Thyroid gland (tissue), 4 donors: ENCODE results near the gene ST6GALNAC4. TPM values are rescaled to one million over a fixed set of nuclear protein-coding genes. Genes with fewer than 3 reads are reported as not detected.
A peak's percentile ranks its signal among the peaks of the same experiment; 100 is the strongest.

Source experiments
- DNase-seq, 2 donors: peaks; one replicate each; pipeline ENCODE4 v3.0.0-alpha.2; 2019
- H3K27ac ChIP-seq, 3 donors: fragments of 200-600 bp; sonication (generic); 1 replicate in 2 of 3; 2 replicates in 1 of 3; pipeline ENCODE4 v1.5.1; 2016 to 2019; ENCODE audit warnings: mild to moderate bottlenecking in 1 of 3, moderate library complexity in 1 of 3
- H3K27me3 ChIP-seq: fragments of 200-600 bp; sonication (generic); one replicate; pipeline ENCODE4 v1.5.1; 2019
- H3K36me3 ChIP-seq, 2 donors: fragments of 200-600 bp; sonication (generic); one replicate each; pipeline ENCODE4 v1.5.1; 2016 to 2019
- H3K4me1 ChIP-seq, 2 donors: fragments of 200-600 bp; sonication (generic); one replicate each; pipeline ENCODE4 v1.5.1; 2017 to 2019
- H3K4me3 ChIP-seq, 3 donors: fragments of 200-600 bp; sonication (generic); replicated peaks in 1 of 3; 1 replicate in 2 of 3; 2 replicates in 1 of 3; pipeline ENCODE4 v1.5.1; 2016; ENCODE audit warnings: mild to moderate bottlenecking in 1 of 3
- H3K9me3 ChIP-seq: fragments of 200-600 bp; sonication (generic); one replicate; pipeline ENCODE4 v1.5.1; 2017
- POLR2A ChIP-seq, 2 donors: fragments of 450-650 bp; IDR thresholded peaks; one replicate each; pipeline ENCODE4 v1.6.1; 2017; ENCODE audit warnings: antibody characterized with exemption in 2 of 2, mild to moderate bottlenecking in 2 of 2, moderate library complexity in 1 of 2
- WGBS, 2 donors: methylation state at CpG; one replicate each; pipeline ENCODE4 v1.1.5; 2017; 5-methylcytosine and 5-hydroxymethylcytosine counted together
- intact Hi-C: fragments of 100-400 bp; cut with DNase I; formaldehyde crosslinking; loops from one replicate; pipeline ENCODE4 v1.15.1; 2023
- total RNA-seq, 4 donors: library from RNA; depleted of rRNA; stranded (reverse); fragments of >200 nt; gene quantifications; one replicate each; pipeline ENCODE4 v1.2.3, GENCODE V29; 2016
- TF ChIP-seq, protein P1 (sequence below), 6 experiments: fragments of 200-600 bp in 3 of 6; fragments of 450-650 bp in 3 of 6; sonication (generic) in 3 of 6; IDR thresholded peaks; one replicate each; pipeline ENCODE4 v1.5.1; 2016 to 2019; ENCODE audit warnings: antibody characterized with exemption in 6 of 6, mild to moderate bottlenecking in 2 of 6, inconsistent platforms in 1 of 6, moderate library complexity in 1 of 6

ST6GALNAC4 gene
- total RNA-seq, 4 donors from 2014 or later: 8.9 to 27.4 (median 19.1) TPM

DNA sequence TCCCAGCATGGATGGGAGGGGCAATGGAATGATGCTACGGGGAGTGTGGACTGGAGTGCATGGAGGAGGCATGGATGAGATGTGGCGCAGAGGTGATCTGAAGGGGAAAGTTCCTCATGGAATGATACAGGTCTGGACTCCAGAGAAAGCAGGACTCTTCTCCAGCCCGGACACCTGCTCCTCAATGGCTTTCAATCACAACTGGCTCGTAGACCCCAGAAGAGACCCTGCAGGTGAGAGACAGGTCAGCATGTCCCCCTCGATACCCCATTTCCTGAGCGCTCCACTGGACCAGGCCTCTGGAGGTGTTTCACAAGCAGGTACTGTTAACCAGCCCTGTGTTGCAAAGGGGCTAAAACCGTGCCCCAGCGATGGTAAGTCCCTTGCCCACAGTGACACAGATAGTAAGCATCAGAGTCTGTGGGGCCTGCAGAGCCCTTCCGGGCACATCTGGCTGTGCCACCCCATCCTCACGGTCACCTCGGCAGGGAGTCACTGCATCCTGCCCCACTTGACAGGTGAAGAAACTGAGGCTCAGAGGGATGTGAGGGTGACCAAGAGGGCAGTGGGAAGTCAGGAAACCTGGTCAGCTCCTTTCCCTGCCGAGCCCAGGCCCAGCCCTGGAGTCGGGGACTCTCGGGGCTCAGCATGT lies 26.3 kb upstream of the ST6GALNAC4 start:
- H3K36me3 ChIP-seq: peaks cover 12 to 15% of the 10 kb centered on the region in 2 donors
- 84 to 89% methylated on average over 11 to 13 of the region's 14 CpGs for WGBS, 2 donors

DNA sequence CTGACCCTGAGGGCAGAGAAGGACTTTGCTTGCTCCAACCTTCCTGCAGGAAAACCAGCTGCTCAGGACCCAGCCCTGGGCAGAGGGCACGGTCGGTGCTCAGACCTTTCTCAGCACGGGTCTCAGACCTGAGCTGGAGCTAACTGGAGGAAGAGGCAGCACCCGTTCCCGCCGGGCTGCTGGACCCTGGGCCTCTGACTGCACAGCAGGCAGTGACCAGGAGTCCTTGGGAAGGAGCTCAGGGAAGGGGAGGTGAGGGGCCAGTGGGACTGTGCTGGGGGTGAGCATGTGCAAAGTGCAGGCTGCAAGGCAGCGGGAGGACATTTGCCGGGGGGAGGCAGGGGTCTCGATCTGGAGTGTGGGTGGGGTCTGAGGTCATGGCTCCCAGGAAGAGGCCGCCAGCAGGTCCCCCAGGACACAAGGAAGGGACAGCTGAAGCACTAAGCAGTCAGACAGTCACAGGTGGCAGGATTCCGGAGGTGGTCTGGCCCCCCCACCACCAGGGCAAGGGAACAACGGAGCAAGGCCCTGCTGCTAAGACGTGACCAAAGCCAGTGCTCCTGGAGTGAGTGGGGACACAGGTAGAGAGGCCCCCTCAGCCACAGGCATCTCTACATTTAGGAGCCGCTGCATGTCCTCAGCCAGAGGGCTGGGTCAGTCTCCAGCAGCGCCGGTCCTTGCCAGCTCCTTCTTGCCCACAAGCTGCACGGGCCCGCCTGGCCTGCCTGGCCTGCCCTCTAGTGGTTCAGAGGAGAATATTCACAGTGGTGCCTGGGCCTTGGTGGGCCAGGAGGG lies 25.6 kb upstream of the ST6GALNAC4 start:
- intact Hi-C loops: loop anchor here (2.0 kb wide), 1 partner anchor 92 kb away; no protein-coding TSS in a partner anchor
- peaks cover 12 to 15% of the 10 kb centered on the region in 2 donors for H3K36me3 ChIP-seq

More for the DNA sequence above, 26.3 kb upstream of the ST6GALNAC4 start:
- no peak for DNase-seq
- Histone ChIP-seq H3K4me1 (peaks cover 31 to 44% of the 10 kb centered on the region in 2 donors), H3K27me3 (no peaks in the 10 kb centered on the region), H3K9me3 (no peaks in the 10 kb centered on the region), H3K4me3 (no peak overlapping the region), H3K27ac (peak overlapping the region in 2 of 3 donors; percentile 81 to 94)
- intact Hi-C loops: loop anchor here (2.0 kb wide), 1 partner anchor 92 kb away; no protein-coding TSS in a partner anchor
- TF ChIP-seq, protein P1, sequence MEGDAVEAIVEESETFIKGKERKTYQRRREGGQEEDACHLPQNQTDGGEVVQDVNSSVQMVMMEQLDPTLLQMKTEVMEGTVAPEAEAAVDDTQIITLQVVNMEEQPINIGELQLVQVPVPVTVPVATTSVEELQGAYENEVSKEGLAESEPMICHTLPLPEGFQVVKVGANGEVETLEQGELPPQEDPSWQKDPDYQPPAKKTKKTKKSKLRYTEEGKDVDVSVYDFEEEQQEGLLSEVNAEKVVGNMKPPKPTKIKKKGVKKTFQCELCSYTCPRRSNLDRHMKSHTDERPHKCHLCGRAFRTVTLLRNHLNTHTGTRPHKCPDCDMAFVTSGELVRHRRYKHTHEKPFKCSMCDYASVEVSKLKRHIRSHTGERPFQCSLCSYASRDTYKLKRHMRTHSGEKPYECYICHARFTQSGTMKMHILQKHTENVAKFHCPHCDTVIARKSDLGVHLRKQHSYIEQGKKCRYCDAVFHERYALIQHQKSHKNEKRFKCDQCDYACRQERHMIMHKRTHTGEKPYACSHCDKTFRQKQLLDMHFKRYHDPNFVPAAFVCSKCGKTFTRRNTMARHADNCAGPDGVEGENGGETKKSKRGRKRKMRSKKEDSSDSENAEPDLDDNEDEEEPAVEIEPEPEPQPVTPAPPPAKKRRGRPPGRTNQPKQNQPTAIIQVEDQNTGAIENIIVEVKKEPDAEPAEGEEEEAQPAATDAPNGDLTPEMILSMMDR (IDR thresholded peaks at IDR 0.05): peak in 1 of 6 experiments; percentile 10
- TF ChIP-seq POLR2A (IDR thresholded peaks at IDR 0.05): no peak

DNA sequence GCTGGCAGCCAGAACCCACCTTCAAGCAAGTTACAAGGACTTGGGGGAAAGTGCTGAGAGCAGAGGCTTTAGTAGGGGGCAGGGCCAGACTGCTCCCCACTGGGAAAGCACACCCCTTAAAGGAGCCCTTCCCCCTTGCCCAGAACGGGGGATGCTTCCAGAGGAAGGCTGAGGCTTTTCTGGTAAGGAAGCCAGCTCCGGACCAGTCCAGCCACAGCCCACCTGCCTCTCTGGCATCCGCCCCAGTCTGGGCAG lies 25.0 kb upstream of the ST6GALNAC4 start:
- Histone ChIP-seq H3K4me3 (no peak overlapping the region), H3K9me3 (no peaks in the 10 kb centered on the region), H3K4me1 (peaks cover 41 to 49% of the 10 kb centered on the region in 2 donors), H3K36me3 (peaks cover 12 to 15% of the 10 kb centered on the region in 2 donors), H3K27ac (peak overlapping the region; percentile 81 to 94 (median 91)), H3K27me3 (no peaks in the 10 kb centered on the region)
- TF ChIP-seq, protein P1 (IDR thresholded peaks at IDR 0.05): no peak
- intact Hi-C loops: loop anchor here (2.0 kb wide), 1 partner anchor 93 kb away; no protein-coding TSS in a partner anchor
- peak in 1 of 2 donors; percentile 84 for DNase-seq
- 23 to 33% methylated on average over 3 of the region's 3 CpGs for WGBS, 2 donors

More for the DNA sequence above, 25.6 kb upstream of the ST6GALNAC4 start:
- peak; percentile 87 to 89 for DNase-seq
- no peak for TF ChIP-seq POLR2A (IDR thresholded peaks at IDR 0.05)
- TF ChIP-seq, protein P1 (IDR thresholded peaks at IDR 0.05): peak; percentile 76 to 98 (median 90)
- Histone ChIP-seq H3K9me3 (no peaks in the 10 kb centered on the region), H3K4me1 (peaks cover 36 to 46% of the 10 kb centered on the region in 2 donors), H3K27me3 (no peaks in the 10 kb centered on the region), H3K4me3 (no peak overlapping the region), H3K27ac (peak overlapping the region; percentile 81 to 94 (median 91))
- WGBS, 2 donors: 23 to 43% methylated on average over 11 to 17 of the region's 18 CpGs

DNA sequence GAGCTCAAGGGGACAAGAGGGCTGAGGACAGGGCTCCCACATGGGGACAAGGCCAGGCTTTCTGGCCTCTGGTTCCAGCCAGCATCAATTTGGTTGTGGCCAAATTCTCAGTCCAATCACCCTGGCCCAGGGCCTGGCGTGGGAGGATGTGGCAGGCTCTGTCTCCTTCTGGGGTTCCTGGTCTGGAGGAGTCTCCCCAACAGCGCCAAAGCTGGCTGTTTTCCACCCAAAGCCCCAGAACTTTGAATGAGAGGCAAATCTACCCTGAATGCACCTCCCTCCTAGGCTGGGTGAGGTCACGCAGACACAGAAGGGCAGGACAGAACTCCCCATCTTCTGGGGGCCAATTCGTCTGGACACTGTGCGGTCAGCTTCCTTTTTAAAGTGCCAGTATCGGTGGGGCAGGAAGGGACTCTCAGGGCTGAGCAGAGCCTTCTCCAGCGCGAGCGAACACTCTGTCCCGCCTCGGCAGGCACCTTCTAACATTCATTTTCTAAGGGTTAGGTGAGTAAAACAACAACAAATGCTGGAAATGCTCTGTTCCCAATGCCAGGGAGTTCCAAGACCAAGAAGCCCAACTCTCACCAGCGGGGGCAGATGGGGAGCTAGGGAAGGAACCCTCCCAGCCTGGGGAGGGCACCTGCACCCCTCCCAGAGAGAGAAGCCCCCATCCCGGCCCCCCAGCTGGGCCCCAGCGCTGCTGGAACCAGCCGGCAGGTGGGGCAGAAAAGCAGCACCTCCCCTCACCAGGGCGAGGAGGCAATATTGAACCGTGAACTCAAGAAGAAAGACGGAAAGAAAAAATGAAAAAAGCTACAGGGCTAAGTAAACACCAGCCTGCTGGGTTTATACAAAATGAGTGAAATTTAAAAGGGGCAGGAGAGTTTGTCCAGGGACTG lies 24.5 kb upstream of the ST6GALNAC4 start:
- DNase-seq: peak; percentile 85 to 88
- Histone ChIP-seq H3K4me3 (no peak overlapping the region), H3K4me1 (peaks cover 47 to 51% of the 10 kb centered on the region in 2 donors), H3K9me3 (no peaks in the 10 kb centered on the region), H3K36me3 (peaks cover 12 to 15% of the 10 kb centered on the region in 2 donors), H3K27ac (peak overlapping the region; percentile 81 to 94 (median 91)), H3K27me3 (no peaks in the 10 kb centered on the region)
- 23 to 28% methylated on average over 16 to 18 of the region's 18 CpGs for WGBS, 2 donors
- intact Hi-C loops: no loop called here
- TF ChIP-seq POLR2A (IDR thresholded peaks at IDR 0.05): peak in 1 of 2 donors; percentile 63
- TF ChIP-seq, protein P1 (IDR thresholded peaks at IDR 0.05): peak in 2 of 6 experiments; percentile 21 to 41
